ENCODE results near the gene VAPB. TPM values are rescaled to one million over a fixed set of nuclear protein-coding genes. Genes with fewer than 3 reads are reported as not detected.
A peak's percentile ranks its signal among the peaks of the same experiment; 100 is the strongest.

VAPB gene
- total RNA-seq, 1 experiment from 2014 or later, result 46.6 TPM

GRCh38 chr20:58453391-58453790 is 64.4 kb downstream of the VAPB start:
- ATAC-seq (no peak), DNase-seq (ENCODE audit: low spot score) (no peak)
- H3K36me3 Mint-ChIP-seq, result peaks cover 7% of the 10 kb centered on the region
- H3K27ac Mint-ChIP-seq, result no peak overlapping the region
- peaks cover 8% of the 10 kb centered on the region for H3K9me3 Mint-ChIP-seq
- no peak for TF ChIP-seq GTF2I (CRISPR knock-in tag; conservative IDR thresholded peaks at IDR 0.05)
- TF ChIP-seq ATF1 (CRISPR knock-in tag; IDR thresholded peaks at IDR 0.05), result no peak
- H3K4me1 Mint-ChIP-seq, result peaks cover 39% of the 10 kb centered on the region
- H3K4me3 Mint-ChIP-seq, result no peak overlapping the region
- ChIA-PET CTCF (interaction anchor here (0.7 to 2.1 kb wide), 6 partner anchors 28 to 219 kb away, joined by 3 to 7 read pairs (median 4); partner anchors contain the start of genes APCDD1L and VAPB), POLR2A (interaction anchor here (0.8 kb wide), 1 partner anchor 64 kb away, joined by 3 read pairs; the partner anchor contains the start of gene VAPB)
- H3K27me3 Mint-ChIP-seq (ENCODE audit: low read depth), result no peaks in the 10 kb centered on the region

- no peak for ATAC-seq
- Mint-ChIP-seq H3K4me1 (peaks cover 31% of the 10 kb centered on the region), H3K4me3 (no peak overlapping the region), H3K9me3 (peaks cover 8% of the 10 kb centered on the region), H3K27ac (peak overlapping the region; percentile 0; the same call in 1 of the 2 replicates), H3K36me3 (peaks cover 7% of the 10 kb centered on the region), H3K27me3 (ENCODE audit: low read depth) (no peaks in the 10 kb centered on the region)
- CTCF ChIA-PET, result interaction anchor here (1.7 to 2.1 kb wide), 2 partner anchors 27 to 219 kb away, joined by 3 to 6 read pairs; no protein-coding TSS in a partner anchor
- POLR2A ChIA-PET, result no interaction called here
- 0 out of 2 replicates have a peak, but pooled peaks have one; percentile 13 for TF ChIP-seq ZNF317 (CRISPR knock-in tag; IDR thresholded peaks at IDR 0.05; ENCODE audit: borderline replicate concordance, low read depth)
- no peak for TF ChIP-seq ZNF671 (CRISPR knock-in tag; IDR thresholded peaks at IDR 0.05)
- no peak for DNase-seq (ENCODE audit: low spot score)
These were observed 65.4 kb downstream of the VAPB start for GRCh38 chr20:58454460-58454859.

- Mint-ChIP-seq H3K9me3 (peaks cover 8% of the 10 kb centered on the region), H3K4me1 (peaks cover 27% of the 10 kb centered on the region), H3K27me3 (ENCODE audit: low read depth) (no peaks in the 10 kb centered on the region), H3K36me3 (peaks cover 7% of the 10 kb centered on the region), H3K4me3 (no peak overlapping the region), H3K27ac (no peak overlapping the region)
- CTCF ChIA-PET, result no interaction called here
- POLR2A ChIA-PET, result no interaction called here
- no peak for DNase-seq (ENCODE audit: low spot score)
- TF ChIP-seq ZBTB21 (CRISPR knock-in tag; IDR thresholded peaks at IDR 0.05; ENCODE audit: borderline replicate concordance) (no peak), TEAD1 (CRISPR knock-in tag; IDR thresholded peaks at IDR 0.05) (no peak), ZNF425 (CRISPR knock-in tag; conservative IDR thresholded peaks at IDR 0.05) (no peak), ZNF219 (CRISPR knock-in tag; IDR thresholded peaks at IDR 0.05; ENCODE audit: borderline replicate concordance) (no peak), ZNF671 (CRISPR knock-in tag; IDR thresholded peaks at IDR 0.05) (no peak), GTF2I (CRISPR knock-in tag; conservative IDR thresholded peaks at IDR 0.05) (no peak), MYBL2 (CRISPR knock-in tag; IDR thresholded peaks at IDR 0.05) (no peak), ATF1 (CRISPR knock-in tag; IDR thresholded peaks at IDR 0.05) (no peak), SOX15 (CRISPR knock-in tag; IDR thresholded peaks at IDR 0.05) (no peak), JAZF1 (CRISPR knock-in tag; IDR thresholded peaks at IDR 0.05) (no peak), HMGA2 (CRISPR knock-in tag; IDR thresholded peaks at IDR 0.05) (no peak), ZNF138 (CRISPR knock-in tag; conservative IDR thresholded peaks at IDR 0.05) (no peak), STAT6 (CRISPR knock-in tag; conservative IDR thresholded peaks at IDR 0.05; ENCODE audit: low read depth) (no peak), NR1H2 (CRISPR knock-in tag; IDR thresholded peaks at IDR 0.05) (no peak), ZNF121 (CRISPR knock-in tag; IDR thresholded peaks at IDR 0.05) (no peak)
- TF ChIP-seq, protein P1, sequence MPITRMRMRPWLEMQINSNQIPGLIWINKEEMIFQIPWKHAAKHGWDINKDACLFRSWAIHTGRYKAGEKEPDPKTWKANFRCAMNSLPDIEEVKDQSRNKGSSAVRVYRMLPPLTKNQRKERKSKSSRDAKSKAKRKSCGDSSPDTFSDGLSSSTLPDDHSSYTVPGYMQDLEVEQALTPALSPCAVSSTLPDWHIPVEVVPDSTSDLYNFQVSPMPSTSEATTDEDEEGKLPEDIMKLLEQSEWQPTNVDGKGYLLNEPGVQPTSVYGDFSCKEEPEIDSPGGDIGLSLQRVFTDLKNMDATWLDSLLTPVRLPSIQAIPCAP (CRISPR knock-in tag; IDR thresholded peaks at IDR 0.05), result no peak
- ATAC-seq, result no peak
These were observed 68.2 kb downstream of the VAPB start for GRCh38 chr20:58457083-58457695.

Data from WTC11 (cell line).